ENCODE data around the gene UPP2.

DNA sequence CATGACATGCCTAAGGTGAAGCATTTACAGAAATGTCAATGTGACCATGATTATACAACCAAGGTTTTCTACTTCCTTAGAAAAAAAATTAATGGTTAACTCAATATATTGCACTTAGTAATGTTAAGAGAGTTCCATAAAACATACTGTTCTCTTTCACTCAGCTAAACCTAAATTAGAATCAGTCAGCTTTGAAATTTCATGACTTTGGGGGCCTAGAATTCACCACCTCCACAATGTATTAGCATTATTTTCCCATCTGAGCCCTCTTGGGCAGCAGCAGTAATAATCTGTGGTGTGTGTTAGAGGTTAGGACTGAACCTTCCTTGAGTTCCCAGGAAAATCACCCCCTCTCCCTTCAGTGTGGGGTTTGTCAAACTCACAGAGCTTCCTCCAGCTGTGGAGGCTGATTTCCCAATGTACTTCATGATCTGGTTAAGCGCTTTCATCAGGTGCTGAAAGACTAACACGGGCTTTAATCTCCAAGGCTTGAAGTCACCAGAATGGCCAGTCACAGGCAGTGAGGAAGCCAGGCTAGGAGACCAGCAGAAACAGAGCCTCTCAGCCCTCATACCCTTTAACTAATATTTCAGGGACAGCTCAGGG is 7.1 kb upstream of the UPP2 start:
- TF ChIP-seq, protein P1, sequence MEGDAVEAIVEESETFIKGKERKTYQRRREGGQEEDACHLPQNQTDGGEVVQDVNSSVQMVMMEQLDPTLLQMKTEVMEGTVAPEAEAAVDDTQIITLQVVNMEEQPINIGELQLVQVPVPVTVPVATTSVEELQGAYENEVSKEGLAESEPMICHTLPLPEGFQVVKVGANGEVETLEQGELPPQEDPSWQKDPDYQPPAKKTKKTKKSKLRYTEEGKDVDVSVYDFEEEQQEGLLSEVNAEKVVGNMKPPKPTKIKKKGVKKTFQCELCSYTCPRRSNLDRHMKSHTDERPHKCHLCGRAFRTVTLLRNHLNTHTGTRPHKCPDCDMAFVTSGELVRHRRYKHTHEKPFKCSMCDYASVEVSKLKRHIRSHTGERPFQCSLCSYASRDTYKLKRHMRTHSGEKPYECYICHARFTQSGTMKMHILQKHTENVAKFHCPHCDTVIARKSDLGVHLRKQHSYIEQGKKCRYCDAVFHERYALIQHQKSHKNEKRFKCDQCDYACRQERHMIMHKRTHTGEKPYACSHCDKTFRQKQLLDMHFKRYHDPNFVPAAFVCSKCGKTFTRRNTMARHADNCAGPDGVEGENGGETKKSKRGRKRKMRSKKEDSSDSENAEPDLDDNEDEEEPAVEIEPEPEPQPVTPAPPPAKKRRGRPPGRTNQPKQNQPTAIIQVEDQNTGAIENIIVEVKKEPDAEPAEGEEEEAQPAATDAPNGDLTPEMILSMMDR (IDR thresholded peaks at IDR 0.05), result no peak
- TF ChIP-seq POLR2A (IDR thresholded peaks at IDR 0.05) (no peak), EP300 (IDR thresholded peaks at IDR 0.05) (no peak), POLR2AphosphoS5 (IDR thresholded peaks at IDR 0.05) (no peak)
